Activated CD4-positive, alpha-beta T cell treated with anti-CD3 and anti-CD28 coated beads, Interleukin-2, amount 10 ng/mL, durations not matched to agents 24 days and 14 days (primary cell): ENCODE measurements around the gene KIF26B. TPM values are rescaled to one million over a fixed set of nuclear protein-coding genes. Genes with fewer than 3 reads are reported as not detected.
A peak's percentile ranks its signal among the peaks of the same experiment; 100 is the strongest.

ENCODE experiments used
- DNase-seq: peaks from one replicate; pipeline ENCODE4 v3.0.0; 2022
- H3K27ac Mint-ChIP-seq: one replicate; pipeline ENCODE4 v1.8.0; 2022; ENCODE audit warnings: mild to moderate bottlenecking, mixed read lengths
- H3K27me3 Mint-ChIP-seq: one replicate; pipeline ENCODE4 v1.8.0; 2022; ENCODE audit warnings: mixed read lengths
- H3K36me3 Mint-ChIP-seq: one replicate; pipeline ENCODE4 v1.8.0; 2022; ENCODE audit warnings: low read depth, mild to moderate bottlenecking, mixed read lengths
- H3K4me1 Mint-ChIP-seq: one replicate; pipeline ENCODE4 v1.8.0; 2021; ENCODE audit warnings: mixed read lengths
- H3K4me3 Mint-ChIP-seq: one replicate; pipeline ENCODE4 v1.8.0; 2022; ENCODE audit warnings: mild to moderate bottlenecking, moderate library complexity, mixed read lengths
- H3K9me3 Mint-ChIP-seq: one replicate; pipeline ENCODE4 v1.8.0; 2021; ENCODE audit warnings: mixed read lengths
- intact Hi-C: fragments of 100-400 bp; cut with micrococcal nuclease; formaldehyde crosslinking; loops from one replicate; pipeline ENCODE4 v1.15.1; 2023
- total RNA-seq: library from RNA; stranded (reverse); gene quantifications from 2 replicates; pipeline ENCODE4 v1.2.3, GENCODE V29; 2022

Gene KIF26B
- total RNA-seq, 1 donor from 2014 or later: 0.07 TPM

DNA sequence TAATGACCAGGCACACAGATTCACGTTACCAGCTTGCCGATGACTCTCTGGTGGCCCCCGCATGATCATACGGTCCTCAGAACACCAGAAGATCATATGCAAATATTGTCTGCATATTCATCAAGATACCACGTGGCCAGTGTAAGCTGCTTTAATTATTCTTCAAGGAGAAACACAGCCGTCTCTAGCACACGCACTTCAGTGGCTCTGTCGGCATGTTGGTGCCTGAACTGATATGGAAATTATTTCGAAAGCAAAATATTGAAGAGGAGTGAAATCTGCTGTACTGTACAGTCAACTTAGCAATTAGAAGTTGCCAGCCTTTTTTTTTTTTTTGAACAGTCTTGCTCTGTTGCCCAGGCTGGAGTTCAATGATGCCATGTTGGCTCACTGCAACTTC lies 5.9 kb upstream of the KIF26B start:
- H3K27ac Mint-ChIP-seq: no peak overlapping the region
- no peaks in the 10 kb centered on the region for H3K36me3 Mint-ChIP-seq
- intact Hi-C loops: no loop called here
- DNase-seq: no peak
- H3K27me3 Mint-ChIP-seq: peaks cover 42% of the 10 kb centered on the region
- H3K4me1 Mint-ChIP-seq: peaks cover 5% of the 10 kb centered on the region
- no peaks in the 10 kb centered on the region for H3K9me3 Mint-ChIP-seq
- H3K4me3 Mint-ChIP-seq: no peak overlapping the region

DNA sequence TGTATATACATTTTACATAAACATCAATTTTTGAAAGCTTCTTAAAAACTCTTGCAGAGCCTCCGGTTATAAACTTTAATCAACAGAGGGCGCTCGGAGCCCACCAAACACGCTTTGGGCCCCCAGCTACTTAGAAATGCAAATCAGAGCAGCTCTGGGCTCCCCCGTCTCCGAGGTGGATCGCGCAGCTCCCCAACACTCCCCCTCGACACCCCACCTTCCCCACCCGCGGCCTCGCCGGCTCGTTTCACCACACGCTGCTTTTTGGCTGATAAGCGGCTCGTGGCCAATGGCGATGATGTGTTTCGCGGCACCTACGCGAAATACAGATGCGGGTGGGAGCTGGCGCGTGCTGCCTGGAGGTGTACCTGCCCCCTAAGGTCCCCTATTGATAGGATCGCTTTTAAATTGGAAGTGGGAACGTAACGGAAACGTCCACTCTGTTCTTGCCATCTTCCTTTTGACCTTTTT lies 1.7 kb upstream of the KIF26B start:
- Mint-ChIP-seq H3K27ac (peak overlapping the region; percentile 37), H3K36me3 (no peaks in the 10 kb centered on the region), H3K4me1 (peaks cover 13% of the 10 kb centered on the region), H3K27me3 (peaks cover 66% of the 10 kb centered on the region), H3K9me3 (no peaks in the 10 kb centered on the region), H3K4me3 (peak overlapping the region; percentile 80)
- intact Hi-C loops: loop anchor here (1.0 to 10.0 kb wide), 9 partner anchors 318 to 1898 kb away; partner anchors contain the start of genes CEP170, COX20, DESI2 and SDCCAG8
- DNase-seq: peak; percentile 87

DNA sequence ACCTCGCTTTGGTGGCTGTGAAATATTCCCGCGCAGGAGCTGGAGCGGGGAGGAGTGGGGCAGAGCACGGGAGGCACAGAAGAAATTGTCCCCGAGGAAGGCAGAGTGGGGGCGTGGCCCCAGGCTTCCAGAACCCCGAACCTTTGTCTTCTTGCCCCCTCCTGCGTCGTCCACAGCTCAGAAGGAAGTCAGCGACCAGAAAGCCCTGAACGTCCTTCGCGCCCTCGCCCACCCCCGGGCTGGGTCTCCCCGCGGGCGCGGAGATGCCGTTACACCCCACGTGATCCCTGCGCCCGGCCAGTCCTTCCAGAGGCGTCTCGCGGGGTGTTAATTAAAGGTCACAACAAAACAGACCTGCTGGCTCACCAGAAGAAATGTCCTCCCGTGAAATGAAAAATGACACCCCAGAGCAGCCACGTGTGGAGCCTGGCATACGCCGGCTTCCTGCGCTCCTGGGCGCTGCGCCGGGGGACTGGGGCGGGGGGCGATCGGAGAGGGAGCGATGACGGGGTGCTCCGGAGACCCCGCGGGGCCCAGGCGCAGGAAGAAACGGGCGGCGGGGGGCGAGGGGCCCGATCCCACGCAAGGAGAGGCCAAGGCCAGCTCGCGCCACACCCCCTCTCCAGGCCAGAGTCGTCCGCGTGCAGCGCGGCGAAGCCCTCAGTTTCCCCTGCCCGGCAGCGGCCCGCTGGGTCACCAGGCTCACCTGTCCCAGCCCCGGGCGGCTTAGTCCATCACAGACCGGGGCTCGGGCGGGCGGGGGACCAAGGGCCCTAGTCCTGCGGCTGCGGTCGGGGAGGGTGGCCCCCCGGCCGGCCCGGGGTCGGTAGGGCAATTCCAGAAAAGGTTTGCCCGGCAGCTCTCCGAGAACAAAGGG lies 995 bp upstream of the KIF26B start:
- Mint-ChIP-seq H3K27me3 (peaks cover 69% of the 10 kb centered on the region), H3K4me1 (peaks cover 13% of the 10 kb centered on the region), H3K27ac (no peak overlapping the region), H3K9me3 (peaks cover 4% of the 10 kb centered on the region), H3K36me3 (no peaks in the 10 kb centered on the region), H3K4me3 (peak overlapping the region; percentile 80)
- intact Hi-C loops: loop anchor here (1.0 to 10.0 kb wide), 9 partner anchors 319 to 1899 kb away; partner anchors contain the start of genes CEP170, COX20, DESI2 and SDCCAG8
- no peak for DNase-seq

DNA sequence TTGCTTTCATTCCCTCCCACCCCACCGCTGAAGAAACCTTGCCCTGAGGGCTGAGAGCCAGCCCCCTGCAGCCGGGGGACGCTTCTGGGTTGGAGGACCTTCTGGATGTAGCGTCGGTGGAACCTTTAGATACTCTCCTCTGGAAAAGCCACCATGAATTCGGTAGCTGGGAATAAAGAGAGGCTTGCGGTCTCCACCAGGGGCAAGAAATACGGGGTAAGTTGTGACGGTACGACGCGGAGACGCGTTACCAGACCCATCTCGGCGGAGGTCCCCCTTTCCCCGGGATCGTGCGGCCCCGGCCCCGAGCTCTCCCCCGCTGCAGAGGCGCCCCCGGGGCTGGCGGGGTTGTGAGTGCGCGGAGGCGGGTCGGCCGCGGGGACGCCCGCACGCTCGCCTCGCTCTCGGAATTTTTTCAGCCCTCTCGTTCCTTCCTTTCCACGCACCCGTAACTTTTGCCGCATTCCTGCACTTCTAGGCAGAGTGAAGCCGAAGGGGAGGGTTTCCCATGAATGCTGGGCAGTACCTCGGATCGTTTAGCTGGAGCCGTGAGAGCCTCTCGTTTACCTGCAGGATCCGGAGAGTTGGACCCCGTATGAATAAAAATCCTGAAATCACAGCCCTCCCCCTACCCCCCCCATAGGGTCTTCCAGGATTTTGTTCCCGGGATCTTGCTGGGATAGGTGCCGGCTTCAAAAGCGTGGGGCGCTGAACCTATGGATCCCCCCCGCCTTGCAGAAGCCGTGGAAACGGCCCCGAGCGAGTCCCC lies 671 bp downstream of the KIF26B start:
- H3K36me3 Mint-ChIP-seq: no peaks in the 10 kb centered on the region
- intact Hi-C loops: loop anchor here (5.0 to 10.0 kb wide), 6 partner anchors 183 to 1901 kb away; partner anchors contain the start of genes CEP170, COX20 and SDCCAG8
- DNase-seq: peak; percentile 62
- H3K4me3 Mint-ChIP-seq: peak overlapping the region; percentile 84
- peaks cover 13% of the 10 kb centered on the region for H3K4me1 Mint-ChIP-seq
- H3K27ac Mint-ChIP-seq: no peak overlapping the region
- peaks cover 8% of the 10 kb centered on the region for H3K9me3 Mint-ChIP-seq
- peaks cover 72% of the 10 kb centered on the region for H3K27me3 Mint-ChIP-seq

DNA sequence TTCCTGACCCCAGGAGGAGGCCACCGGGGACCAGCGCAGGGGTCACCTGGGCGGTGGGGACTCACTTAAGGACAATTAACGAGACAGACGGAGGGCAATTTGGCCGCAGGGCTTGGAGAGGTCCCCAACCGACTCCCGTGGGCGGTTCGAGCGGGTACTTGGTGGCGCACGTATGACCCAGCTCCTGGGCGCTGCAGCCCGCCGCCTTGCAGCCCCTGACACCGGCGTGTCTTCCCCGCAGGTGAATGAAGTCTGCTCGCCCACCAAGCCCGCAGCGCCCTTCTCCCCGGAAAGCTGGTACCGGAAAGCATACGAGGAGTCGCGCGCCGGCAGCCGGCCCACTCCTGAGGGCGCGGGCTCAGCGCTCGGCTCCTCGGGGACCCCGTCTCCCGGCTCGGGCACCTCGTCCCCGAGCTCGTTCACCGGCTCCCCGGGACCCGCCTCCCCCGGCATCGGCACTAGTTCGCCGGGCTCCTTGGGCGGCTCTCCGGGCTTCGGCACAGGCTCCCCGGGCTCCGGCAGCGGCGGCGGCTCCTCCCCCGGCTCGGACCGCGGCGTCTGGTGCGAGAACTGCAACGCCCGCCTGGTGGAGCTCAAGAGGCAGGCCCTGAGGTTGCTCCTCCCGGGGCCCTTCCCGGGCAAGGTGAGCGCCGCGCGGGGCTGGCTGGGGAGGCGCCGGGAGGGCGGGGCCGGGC lies 1.4 kb downstream of the KIF26B start:
- H3K27me3 Mint-ChIP-seq: peaks cover 65% of the 10 kb centered on the region

DNA sequence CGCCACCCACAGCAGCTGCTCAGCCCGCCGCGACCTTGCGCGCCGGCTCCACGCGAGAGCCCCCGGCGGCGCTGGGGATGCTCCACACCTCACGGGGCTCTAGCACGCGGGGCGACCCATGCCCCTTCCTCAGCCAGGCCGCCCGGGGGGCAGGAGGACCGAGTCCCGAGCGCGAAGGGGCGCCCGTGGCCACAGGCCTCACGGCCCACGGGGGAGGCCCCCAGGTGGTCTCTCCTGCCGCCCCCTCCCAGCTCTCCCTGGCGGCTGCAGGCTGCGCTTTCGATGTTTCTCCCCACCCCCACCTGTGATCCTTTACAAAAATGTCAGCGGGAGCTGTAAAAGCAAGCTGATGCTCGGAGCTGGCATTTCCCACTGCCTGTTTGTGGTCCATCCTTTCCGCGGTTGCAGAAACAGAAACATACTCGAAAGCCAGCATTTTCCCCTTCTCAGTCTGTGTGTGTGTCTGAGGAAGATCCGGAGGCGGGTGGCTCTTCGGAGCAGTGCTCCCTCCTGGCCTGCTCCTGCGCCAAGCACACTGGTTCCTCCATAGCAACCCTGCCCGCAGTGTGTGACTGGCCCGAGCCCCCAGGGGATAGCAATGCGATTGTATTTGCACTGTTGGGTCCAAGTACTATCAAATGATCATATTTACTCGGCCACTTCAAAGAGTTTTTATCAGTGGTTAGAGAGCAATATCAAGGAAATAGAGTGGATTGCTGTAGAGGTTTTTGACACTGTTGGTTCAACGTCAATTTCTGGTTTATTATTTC lies 2.1 kb downstream of the KIF26B start:
- Mint-ChIP-seq H3K27ac (no peak overlapping the region), H3K4me3 (peak overlapping the region; percentile 84), H3K4me1 (peaks cover 13% of the 10 kb centered on the region), H3K36me3 (no peaks in the 10 kb centered on the region), H3K9me3 (peaks cover 8% of the 10 kb centered on the region), H3K27me3 (peaks cover 58% of the 10 kb centered on the region)
- DNase-seq: peak; percentile 58
- intact Hi-C loops: loop anchor here (5.0 to 10.0 kb wide), 6 partner anchors 185 to 1902 kb away; partner anchors contain the start of genes CEP170, COX20 and SDCCAG8

More for the DNA sequence above, 1.4 kb downstream of the KIF26B start:
- H3K27ac Mint-ChIP-seq: no peak overlapping the region
- H3K4me1 Mint-ChIP-seq: peaks cover 13% of the 10 kb centered on the region
- intact Hi-C loops: loop anchor here (5.0 to 10.0 kb wide), 6 partner anchors 184 to 1901 kb away; partner anchors contain the start of genes CEP170, COX20 and SDCCAG8
- H3K4me3 Mint-ChIP-seq: peak overlapping the region; percentile 84
- peaks cover 8% of the 10 kb centered on the region for H3K9me3 Mint-ChIP-seq
- H3K36me3 Mint-ChIP-seq: no peaks in the 10 kb centered on the region
- DNase-seq: peak; percentile 95

DNA sequence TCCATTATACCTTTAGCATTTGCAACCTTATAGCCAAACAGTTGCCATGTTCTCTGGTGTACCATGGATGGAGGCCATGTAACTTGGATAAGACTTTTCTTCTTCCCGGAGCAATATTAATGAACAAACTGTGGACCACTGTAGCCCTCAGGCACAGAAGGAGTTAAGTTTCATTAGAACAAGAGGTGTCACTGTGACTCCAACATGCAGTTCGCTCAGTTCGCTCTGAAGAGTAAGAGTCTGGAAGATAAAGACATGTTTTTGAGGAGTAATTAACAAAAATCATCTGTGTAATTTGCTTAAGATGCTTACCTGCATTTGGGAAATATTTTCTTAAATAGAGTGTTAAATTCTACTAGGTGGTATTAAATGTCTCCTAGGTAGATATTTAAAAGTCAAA lies 4.1 kb downstream of the KIF26B start:
- Mint-ChIP-seq H3K27me3 (peaks cover 40% of the 10 kb centered on the region), H3K4me1 (peaks cover 8% of the 10 kb centered on the region), H3K36me3 (no peaks in the 10 kb centered on the region), H3K4me3 (no peak overlapping the region), H3K9me3 (peaks cover 8% of the 10 kb centered on the region), H3K27ac (no peak overlapping the region)
- intact Hi-C loops: loop anchor here (5.0 to 10.0 kb wide), 6 partner anchors 187 to 1904 kb away; partner anchors contain the start of genes CEP170, COX20 and SDCCAG8
- no peak for DNase-seq

DNA sequence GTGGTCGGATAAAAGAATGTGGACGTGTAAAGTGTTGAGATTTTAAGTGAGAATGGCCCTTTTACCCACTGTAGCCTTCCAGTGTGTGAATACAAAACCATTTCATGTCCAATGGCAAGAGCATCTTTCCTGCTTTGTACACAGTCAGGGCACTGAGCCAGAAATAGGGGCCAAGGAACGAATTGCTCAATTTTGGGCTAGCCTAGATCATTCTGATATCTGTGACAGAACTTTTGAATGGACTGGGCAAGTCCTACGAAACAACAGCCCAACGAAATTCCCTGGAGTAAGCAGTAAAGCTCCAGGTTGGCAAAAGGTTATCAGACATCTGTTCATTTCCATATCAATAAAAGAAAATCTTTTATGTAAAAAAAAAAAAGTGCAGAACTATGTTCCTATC lies 5.5 kb downstream of the KIF26B start:
- Mint-ChIP-seq H3K9me3 (peaks cover 8% of the 10 kb centered on the region), H3K27ac (no peak overlapping the region), H3K4me3 (no peak overlapping the region), H3K36me3 (no peaks in the 10 kb centered on the region), H3K4me1 (peaks cover 6% of the 10 kb centered on the region), H3K27me3 (peaks cover 40% of the 10 kb centered on the region)
- no peak for DNase-seq
- intact Hi-C loops: no loop called here

DNA sequence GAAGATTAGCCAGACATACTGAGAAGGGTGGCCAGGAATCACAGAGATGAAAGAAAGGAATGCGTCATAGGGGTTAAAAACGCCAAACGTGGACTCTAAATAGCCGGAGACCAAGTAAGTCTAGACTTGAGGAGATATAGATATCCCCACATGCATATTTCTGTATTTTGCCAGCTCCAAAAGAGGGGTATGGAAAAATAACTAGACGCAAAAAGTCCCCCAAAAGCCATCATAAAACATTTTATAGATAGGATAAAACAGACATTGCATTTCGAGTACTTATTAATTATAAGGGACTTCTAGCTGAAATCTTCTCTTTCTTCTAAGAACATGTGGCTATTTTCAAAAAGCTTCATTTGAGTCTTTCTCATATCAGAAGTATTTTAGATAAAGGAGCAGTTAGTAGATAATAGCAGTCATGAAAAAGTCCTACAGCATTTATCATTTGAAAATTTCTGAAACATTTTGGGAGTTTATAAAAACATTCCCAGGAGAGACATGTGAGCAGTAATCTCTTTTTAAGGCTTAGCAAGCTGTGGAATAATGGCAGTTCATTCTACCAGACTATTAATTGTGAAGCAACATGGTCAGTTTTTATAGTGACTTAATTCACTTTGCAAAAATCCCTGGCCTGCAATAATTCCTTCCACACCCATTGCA lies 6.1 kb downstream of the KIF26B start:
- DNase-seq: no peak
- Mint-ChIP-seq H3K4me3 (no peak overlapping the region), H3K36me3 (no peaks in the 10 kb centered on the region), H3K27me3 (peaks cover 43% of the 10 kb centered on the region), H3K4me1 (peaks cover 5% of the 10 kb centered on the region), H3K27ac (no peak overlapping the region), H3K9me3 (peaks cover 8% of the 10 kb centered on the region)
- intact Hi-C loops: no loop called here

DNA sequence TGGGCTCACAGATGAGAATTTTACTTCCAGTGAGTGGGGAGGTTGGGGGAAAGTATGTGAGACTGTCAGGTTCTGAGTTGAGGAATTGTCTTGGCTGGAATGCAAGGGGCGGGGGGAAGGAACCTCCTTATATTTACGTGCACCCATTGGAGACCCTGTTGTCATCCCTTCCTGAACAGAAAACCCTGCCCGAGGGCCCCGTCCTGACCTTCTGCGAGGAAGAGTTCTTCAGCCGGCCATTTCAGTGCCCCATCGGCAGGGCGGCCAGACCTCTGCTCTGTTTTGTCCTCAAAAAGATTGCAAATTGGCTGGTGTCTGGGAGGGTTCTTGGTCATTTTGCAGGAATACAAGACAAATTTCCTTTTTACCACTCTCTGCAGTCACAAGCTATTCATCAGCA lies 7.1 kb downstream of the KIF26B start:
- no peak overlapping the region for H3K27ac Mint-ChIP-seq
- H3K9me3 Mint-ChIP-seq: peaks cover 8% of the 10 kb centered on the region
- intact Hi-C loops: no loop called here
- peaks cover 49% of the 10 kb centered on the region for H3K27me3 Mint-ChIP-seq
- H3K4me1 Mint-ChIP-seq: peaks cover 6% of the 10 kb centered on the region
- no peak overlapping the region for H3K4me3 Mint-ChIP-seq
- no peaks in the 10 kb centered on the region for H3K36me3 Mint-ChIP-seq
- DNase-seq: no peak

DNA sequence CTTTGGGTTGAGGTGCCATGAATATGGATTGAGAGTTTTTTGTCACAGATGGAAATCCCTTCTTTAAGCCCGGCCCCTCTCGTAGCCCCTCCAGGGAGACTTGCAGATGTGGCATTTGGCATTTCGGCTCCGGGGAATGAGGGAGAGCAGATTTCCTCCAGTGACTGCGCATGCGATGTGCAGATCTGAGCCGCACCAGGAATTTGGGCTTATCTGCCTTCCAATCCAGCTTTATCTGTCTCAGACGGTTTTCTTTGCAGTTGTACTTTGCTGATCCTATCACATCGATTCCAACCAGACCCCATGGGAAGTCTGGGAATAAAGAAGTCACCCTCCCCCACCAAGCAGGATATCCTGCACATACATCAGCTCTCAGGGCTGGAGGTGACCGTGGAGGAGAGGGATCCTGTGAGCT lies 11.7 kb downstream of the KIF26B start:
- Mint-ChIP-seq H3K9me3 (no peaks in the 10 kb centered on the region), H3K27me3 (peaks cover 37% of the 10 kb centered on the region), H3K4me3 (no peak overlapping the region), H3K27ac (no peak overlapping the region), H3K4me1 (peaks cover 4% of the 10 kb centered on the region), H3K36me3 (no peaks in the 10 kb centered on the region)
- DNase-seq: no peak
- intact Hi-C loops: no loop called here

DNA sequence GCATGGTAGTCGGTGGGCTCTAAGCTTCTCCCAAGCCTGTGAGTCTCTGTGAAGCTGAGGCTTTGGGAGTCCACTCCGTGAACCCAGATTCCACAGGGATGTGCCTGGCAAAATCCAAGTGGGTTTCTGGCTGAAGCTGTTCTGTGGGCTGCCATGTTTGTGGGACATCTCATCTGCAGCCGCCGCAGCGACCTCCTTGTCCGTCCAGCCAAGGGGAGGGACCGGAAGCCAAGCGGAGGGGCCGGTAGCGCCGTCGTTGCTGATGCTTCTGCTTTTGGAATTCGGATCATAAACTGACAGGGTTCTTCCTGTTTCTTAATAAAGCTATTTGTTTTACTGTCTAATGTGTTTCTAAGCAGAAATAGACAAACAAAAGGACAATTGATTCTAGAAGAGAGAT lies 13.3 kb downstream of the KIF26B start:
- H3K27me3 Mint-ChIP-seq: peaks cover 40% of the 10 kb centered on the region
- no peak overlapping the region for H3K4me3 Mint-ChIP-seq

More for the DNA sequence above, 13.3 kb downstream of the KIF26B start:
- Mint-ChIP-seq H3K27ac (no peak overlapping the region), H3K36me3 (no peaks in the 10 kb centered on the region), H3K4me1 (peaks cover 4% of the 10 kb centered on the region), H3K9me3 (no peaks in the 10 kb centered on the region)
- DNase-seq: no peak
- intact Hi-C loops: no loop called here
